RWPE1 (cell line): ENCODE results near the gene COPB2.

Source experiments
- CTCF ChIA-PET: fragments of 350-600 bp; sonication (Branson Sonifier 250); formaldehyde crosslinking; extraction: SDS; loops from one replicate; lab custom pipeline; 2021; lab: Yijun Ruan, JAX
- POLR2A ChIA-PET: fragments of 400-600 bp; formaldehyde crosslinking; extraction: SDS; loops from one replicate; lab custom pipeline; 2020; ENCODE audit warnings: antibody characterized with exemption; ENCODE audit not compliant: low non-redundant PET; lab: Yijun Ruan, JAX
- DNase-seq: peaks from one replicate; pipeline ENCODE4 v3.0.0; 2012; ENCODE audit warnings: low spot score
- H3K27ac ChIP-seq: fragments of 450-650 bp; 2 replicates; pipeline ENCODE4 v1.5.1; 2017
- TF ChIP-seq, protein P1 (sequence below): fragments of 450-650 bp; conservative IDR thresholded peaks from 2 replicates; pipeline ENCODE4 v1.5.1; 2017; ENCODE audit warnings: low read depth, mild to moderate bottlenecking

The COPB2 gene

DNA sequence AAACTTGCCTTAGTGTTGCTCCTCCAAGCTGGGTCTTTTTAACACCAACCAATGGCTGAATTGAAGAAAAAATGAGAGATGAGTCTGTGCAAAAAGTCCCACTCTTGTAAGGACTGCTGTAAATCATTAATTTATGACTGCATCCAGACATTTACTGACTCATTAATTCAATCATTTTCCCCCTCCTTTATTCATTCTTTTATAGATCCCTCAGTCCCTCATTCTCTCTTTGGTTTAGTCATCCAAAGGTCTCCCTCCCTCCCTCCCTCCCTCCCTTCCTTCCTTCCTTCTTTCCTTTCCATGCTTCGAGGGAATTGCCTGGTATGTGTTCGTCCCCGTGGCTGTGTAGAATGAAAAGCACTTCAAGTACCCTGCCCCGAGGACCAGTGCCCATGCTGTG is 80.9 kb downstream of the COPB2 start:
- CTCF ChIA-PET, result no interaction called here

DNA sequence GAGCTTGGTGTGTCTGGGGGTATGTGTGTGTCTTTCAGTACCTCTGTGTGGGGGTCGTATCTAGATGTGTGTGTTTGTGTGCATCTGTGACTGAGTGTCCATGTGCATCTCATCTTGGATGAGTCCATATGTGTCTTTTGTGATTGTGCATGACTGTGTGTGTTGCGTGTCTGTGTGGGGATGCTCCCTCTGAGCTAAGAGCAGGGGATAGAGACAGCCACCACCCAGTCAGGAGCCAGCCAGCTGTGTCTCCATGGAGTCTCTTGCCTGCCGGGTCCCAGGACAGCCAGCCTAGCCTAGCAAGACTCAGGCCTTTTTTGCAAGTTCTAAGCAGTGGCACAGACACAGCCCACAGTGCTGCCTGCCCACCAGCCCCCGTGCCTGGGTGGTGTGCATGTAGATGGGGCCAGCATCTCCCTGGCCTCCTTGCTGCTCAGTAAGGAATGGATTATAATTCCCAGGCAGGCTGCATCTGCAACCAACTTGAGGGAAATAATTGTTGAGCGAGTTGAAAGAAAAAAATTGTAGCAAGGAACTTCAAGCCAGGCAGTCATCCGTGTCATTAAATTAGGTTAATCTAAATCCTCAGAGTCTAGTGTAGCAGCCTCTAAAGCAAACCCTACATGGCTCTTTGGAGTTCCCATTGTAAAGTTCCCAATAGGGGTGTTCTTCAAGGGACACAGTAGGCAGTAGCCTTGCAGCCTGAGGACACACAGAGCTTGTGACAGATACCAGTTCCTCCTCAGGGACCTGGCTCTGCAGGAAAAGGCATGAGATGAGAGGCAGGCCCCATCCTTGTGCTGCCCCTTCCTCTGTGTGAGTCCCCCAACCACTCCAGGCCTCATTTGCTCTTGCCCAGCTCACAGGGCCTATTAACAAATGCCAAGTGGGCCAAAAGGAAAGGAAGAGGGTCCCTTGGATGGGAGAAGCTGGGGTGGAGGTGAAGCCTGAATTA is 81.6 kb downstream of the COPB2 start:
- CTCF ChIA-PET, result interaction anchor here (1.0 kb wide), 1 partner anchor 8 kb away, joined by 3 read pairs; no protein-coding TSS in a partner anchor
- POLR2A ChIA-PET, result no interaction called here
- no peak overlapping the region for H3K27ac ChIP-seq
- no peak for DNase-seq
- TF ChIP-seq, protein P1, sequence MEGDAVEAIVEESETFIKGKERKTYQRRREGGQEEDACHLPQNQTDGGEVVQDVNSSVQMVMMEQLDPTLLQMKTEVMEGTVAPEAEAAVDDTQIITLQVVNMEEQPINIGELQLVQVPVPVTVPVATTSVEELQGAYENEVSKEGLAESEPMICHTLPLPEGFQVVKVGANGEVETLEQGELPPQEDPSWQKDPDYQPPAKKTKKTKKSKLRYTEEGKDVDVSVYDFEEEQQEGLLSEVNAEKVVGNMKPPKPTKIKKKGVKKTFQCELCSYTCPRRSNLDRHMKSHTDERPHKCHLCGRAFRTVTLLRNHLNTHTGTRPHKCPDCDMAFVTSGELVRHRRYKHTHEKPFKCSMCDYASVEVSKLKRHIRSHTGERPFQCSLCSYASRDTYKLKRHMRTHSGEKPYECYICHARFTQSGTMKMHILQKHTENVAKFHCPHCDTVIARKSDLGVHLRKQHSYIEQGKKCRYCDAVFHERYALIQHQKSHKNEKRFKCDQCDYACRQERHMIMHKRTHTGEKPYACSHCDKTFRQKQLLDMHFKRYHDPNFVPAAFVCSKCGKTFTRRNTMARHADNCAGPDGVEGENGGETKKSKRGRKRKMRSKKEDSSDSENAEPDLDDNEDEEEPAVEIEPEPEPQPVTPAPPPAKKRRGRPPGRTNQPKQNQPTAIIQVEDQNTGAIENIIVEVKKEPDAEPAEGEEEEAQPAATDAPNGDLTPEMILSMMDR, result no peak

More for the DNA sequence above, 80.9 kb downstream of the COPB2 start:
- no peak for DNase-seq
- POLR2A ChIA-PET, result no interaction called here
- H3K27ac ChIP-seq, result no peak overlapping the region
- TF ChIP-seq, protein P1, result no peak
